NCI-H748 (cell line): ENCODE data around the gene LRP4.

Experiments
- DNase-seq: peaks from one replicate; lab custom pipeline; 2025; ENCODE audit not compliant: unreplicated experiment; lab: John Stamatoyannopoulos, UW

Gene LRP4

GRCh38 chr11:46918788-46919513 lies 601 bp upstream of the LRP4 start:
- no peak for DNase-seq

GRCh38 chr11:46917762-46918082 lies 628 bp downstream of the LRP4 start:
- DNase-seq, result no peak

DNA sequence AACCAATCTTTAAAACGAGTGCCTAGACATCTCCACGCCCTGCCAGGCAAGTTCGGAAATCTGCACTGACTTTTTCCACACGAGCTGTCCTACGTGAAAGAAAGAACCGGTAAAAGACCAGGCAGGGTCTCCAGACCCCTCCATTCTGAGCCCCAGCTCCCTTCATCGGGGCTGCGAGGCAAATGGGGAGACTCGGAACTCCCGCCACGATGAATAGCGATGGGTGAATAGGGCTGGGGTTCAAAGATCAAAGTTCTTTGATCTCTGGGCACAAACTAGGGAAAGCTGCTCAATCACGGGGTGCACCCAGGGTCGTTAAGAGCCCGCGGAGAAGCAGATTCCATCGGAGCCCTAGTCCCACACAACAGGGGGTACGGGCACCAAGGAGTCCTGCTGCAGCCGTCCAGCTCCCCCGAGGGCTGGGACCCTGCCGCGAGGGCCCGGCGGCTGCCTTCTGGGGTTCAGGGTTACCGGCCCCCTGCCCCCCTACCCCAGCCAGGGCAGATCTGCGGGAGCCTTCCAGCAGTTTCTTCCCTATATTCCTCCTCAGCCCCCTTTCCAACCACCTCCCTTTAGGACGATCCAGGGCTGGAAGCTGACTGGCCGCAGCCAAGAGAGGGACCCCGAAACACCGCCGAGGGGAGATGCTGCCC lies 1.1 kb downstream of the LRP4 start:
- DNase-seq, result no peak

- DNase-seq, result peak; percentile 62
Observed at GRCh38 chr11:46916286-46917108, 1.9 kb downstream of the LRP4 start.

DNA sequence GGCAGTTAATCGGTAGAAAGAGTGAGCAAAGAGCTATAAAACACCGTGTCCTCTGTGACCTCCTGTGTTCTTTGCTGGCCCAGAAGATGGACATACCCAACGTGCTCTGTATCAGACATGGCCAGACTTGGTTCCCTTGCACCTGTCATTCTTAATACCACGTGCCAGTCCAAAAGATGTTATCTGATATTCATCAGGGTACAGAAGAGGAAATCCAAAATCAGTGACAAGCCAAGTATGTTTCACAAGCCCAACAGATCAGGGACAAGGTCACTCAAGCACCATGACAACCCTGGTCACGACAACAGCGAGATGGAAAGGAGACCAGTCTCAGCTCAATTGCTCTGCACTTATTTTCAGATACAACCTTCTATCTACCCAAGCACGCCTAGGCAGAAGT lies 3.4 kb downstream of the LRP4 start:
- DNase-seq, result no peak

DNA sequence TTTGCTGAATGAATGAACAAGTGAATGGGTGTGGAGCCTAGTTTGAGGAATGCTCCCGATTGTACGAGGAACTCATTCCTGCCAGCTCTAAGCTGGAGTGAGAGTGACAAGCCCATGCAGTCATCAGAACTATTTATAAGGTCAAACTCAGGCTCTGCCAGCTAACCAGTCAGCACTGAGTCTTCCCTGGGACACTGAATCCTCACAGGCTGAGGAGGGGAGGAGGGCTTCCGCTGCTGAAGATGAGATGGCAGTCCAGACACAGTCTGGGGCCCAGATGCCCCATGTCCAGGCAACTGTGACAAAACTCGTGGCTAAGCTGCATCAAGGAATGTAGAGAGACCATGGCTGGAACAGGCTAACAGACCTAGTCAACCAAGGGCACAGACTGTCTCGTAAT lies 4.0 kb downstream of the LRP4 start:
- no peak for DNase-seq

DNA sequence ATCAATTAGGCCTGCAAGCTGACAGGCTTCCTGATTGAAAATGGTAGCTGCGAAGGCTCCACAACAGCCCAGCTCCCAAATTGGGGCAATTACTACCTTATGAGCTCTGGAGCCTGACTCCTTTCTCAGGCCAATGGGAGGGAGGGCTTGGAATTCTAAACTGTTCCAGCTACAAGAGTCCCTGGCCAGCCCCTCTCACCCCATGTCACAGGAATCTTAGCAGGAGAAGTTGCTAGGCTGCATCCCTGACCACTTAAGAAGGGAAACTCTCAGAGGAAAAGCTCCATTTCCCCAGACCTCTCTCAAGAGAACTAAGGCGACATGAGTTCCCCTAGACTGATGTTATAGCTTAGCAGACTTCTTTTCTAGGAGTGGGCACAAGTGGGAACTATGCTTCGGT lies 4.9 kb downstream of the LRP4 start:
- DNase-seq, result no peak

DNA sequence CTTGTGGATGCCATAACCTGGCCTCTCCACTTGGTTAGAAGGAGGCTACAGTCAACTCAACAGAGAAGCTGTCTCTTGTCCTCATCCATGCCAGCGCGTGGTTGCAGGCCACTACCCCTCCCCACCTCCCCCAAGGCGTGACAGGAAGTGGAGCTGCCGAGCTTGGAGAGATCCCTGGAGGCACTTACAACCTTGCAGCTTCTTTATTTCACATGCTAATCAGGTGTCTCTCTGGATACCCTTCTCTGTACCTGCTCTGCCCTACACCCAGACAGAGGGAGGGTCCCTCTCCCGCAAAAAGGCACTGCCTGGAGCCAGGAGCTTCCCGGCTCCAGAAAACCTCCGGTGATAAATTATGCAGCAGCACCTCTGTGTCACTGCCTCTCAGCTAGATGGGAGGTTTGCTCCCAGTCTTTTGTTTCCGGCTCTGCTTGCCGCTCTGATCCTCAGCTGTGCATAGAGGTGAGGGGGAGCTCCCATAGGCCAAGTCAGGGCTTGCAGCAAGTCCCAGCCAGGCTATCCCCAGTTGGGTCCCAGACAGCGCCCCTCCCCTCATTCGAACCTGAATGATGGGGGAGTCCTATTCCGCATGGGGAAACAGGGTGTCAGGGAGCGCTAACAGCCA lies 5.7 kb downstream of the LRP4 start:
- peak; percentile 80 for DNase-seq

GRCh38 chr11:46907606-46908005 lies 10.7 kb downstream of the LRP4 start:
- DNase-seq, result no peak

DNA sequence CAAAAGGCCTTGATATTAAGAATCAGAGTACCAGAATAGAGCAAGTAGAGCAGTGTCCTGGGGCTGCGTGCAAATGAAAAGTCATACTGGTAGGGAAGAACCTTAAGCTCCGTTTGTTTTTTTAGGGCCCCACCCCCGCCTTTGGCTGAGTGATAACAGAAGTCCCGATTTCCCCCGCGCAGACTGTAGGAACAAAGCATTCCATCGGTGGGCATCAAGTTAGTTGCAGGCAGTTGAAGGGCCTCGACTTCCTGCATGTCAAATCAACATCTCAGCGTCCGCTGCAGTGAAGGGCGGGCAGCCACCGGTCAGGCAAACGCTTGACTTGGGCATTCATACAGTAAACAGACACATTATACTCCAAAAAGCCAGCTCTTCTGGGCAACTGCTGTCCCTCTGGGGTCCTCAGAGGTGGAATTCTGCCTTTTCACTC lies 11.7 kb downstream of the LRP4 start:
- no peak for DNase-seq

- DNase-seq, result no peak
Observed at GRCh38 chr11:46905806-46906205, 12.5 kb downstream of the LRP4 start.

GRCh38 chr11:46903846-46904245 lies 14.5 kb downstream of the LRP4 start:
- DNase-seq, result no peak

DNA sequence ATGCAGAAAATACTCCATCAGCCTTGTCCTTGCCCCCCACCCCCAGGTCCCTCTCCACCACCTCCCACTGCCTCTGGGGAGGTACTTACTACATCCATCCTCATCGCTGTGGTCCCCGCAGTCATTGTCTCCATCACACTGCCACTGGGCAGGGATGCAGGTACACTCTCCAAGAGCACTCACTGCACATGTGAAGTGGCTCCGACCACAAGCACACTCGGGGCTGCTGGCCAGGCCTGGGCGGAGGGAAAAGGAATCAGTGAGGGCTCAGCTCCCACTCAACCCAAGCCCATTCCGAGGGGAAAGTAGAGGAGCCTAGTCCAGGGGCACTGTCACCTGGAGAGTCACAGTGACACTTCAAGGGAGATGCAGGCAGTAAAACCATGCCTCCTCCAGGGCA lies 15.7 kb downstream of the LRP4 start:
- DNase-seq, result no peak

GRCh38 chr11:46901156-46901555 lies 17.2 kb downstream of the LRP4 start:
- no peak for DNase-seq

- no peak for DNase-seq
Observed at GRCh38 chr11:46900091-46900746, 18.1 kb downstream of the LRP4 start.

DNA sequence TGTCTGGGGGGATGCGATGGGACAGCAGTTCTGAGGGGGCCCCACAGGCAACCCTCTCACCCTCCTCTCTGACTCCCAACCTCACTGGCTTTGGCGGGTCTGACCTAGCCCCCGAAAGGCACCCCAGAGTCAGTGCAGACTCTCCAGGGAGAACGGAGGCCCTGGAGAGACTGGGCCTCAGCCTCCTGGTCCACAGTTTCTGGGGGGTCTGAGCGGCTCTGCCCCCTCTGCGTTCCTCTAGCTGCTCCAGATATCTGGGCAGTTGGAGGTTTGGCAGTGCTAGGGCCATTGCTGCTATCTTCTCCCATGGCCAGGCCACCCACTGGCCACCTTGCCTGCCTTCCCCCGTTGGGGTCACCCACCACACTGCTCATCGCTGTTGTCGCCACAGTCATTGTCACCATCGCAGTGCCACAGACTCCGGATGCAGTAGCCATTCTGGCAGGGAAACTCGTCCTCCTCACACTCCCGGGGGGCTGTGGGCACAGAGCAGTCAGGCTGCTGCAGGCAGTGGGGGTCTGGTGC lies 18.8 kb downstream of the LRP4 start:
- DNase-seq, result no peak

DNA sequence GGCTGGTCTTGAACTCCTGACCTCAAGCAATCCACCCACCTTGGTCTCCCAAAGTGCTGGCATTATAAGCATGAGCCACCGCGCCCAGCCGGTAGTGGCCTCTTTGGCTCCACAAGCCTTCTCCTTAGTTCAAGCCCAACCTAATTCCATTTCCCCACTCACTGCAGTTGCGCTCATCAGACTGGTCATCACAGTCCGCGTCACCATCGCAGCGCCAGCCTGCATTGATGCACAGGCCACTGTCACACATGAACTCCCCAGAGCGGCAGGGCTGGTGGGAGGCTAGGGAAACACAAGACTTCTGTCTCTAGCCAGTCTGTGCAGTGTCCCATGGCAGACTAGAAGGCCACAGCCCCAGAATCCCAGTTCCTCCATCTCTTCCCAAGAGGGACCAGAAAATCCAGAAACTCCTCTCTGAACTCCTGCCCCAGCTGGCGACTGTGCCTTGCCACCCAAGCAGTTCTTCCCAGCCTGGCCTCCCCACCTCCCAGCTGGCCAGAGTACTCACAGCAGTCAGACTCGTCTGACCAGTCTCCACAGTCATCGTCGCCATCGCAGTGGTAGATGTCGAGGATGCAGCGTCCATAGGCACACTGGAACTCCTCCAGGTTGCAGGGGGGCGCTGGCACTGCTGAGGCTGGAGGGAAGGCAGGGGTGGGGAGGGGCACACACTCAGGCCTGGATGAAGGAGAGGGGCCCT lies 19.8 kb downstream of the LRP4 start:
- peak; percentile 57 for DNase-seq

DNA sequence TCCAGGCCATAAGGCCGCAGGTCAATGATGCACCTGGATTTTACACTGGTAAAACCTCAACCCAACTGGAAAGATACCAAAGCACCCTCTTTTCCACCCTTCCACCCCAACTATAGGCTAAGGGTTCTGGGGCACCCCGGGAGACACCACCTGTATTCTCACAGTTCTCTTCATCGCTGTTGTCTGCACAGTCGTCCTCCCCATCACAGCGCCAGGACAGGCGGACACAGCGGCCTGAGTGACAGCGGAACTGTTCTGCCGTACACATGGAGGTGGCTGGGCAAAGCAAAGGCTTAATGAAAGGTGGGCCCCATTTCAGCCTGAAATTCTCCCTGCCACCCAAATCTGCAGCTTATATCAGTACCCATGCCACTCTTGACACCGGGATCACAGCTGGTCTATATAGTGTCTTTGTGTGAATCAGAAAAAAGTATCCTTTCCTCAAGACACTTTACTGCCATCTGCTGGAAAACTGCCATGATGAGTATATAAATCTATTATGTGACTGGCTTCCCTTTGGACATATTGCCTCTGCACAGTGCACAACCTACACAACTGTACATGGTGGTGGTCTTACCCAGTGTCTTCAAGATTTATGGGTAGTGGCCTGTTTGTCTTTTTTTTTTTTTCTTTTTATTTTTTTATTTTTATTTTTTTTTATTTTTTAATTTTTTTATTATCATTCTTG lies 21.5 kb downstream of the LRP4 start:
- peak; percentile 77 for DNase-seq

DNA sequence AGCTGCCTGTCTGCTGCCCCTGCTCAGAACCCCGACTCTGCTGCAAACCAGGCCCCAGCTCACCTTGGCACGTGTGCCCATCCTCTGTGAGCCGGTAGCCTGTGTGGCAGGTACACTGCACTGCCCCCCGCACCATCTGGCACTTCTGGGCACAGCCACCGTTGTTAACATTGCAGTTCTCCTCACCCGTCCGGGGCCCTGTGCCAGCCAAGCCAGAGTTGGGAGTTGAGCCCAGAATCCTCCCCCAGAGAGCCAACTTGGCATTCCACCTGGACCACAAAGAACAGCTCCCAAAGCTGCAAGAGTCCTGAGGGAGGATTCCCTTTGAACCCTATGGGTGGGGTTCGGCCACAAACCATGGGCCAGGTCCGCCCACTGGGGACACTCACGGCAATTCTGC lies 22.5 kb downstream of the LRP4 start:
- no peak for DNase-seq

DNA sequence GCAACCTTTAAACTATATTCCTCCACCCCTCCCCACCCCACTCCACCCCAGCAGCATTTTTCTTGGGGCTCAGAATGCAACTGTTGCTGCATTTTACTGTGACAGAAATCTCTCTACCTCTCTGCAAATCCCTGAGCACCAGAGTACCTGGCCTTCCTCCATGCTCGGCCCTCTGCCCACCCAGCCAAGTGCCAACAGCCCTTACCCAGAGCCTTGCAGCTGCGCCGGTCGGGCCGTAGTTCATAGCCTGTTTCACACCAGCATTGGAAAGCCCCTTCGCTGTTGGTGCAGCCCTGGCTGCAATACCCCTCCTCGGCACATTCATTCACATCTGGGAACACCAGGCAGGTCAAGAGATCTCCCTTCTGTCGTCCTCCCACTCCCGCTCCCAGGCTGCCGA lies 23.4 kb downstream of the LRP4 start:
- no peak for DNase-seq
